HG02678 (cell line): ENCODE data around the gene TAF12.
"Not testable (repeated sequence)": the region's sequence is repeated elsewhere in the genome, so short reads cannot be mapped to it uniquely, and the experiment has no call there.

Experiments
- ATAC-seq: cut with Tn5 transposase; IDR thresholded peaks from one replicate; pipeline ENCODE4 v1.9.1; 2021; ENCODE audit warnings: mild to moderate bottlenecking, moderate library complexity; ENCODE audit not compliant: unreplicated experiment

The TAF12 gene

DNA sequence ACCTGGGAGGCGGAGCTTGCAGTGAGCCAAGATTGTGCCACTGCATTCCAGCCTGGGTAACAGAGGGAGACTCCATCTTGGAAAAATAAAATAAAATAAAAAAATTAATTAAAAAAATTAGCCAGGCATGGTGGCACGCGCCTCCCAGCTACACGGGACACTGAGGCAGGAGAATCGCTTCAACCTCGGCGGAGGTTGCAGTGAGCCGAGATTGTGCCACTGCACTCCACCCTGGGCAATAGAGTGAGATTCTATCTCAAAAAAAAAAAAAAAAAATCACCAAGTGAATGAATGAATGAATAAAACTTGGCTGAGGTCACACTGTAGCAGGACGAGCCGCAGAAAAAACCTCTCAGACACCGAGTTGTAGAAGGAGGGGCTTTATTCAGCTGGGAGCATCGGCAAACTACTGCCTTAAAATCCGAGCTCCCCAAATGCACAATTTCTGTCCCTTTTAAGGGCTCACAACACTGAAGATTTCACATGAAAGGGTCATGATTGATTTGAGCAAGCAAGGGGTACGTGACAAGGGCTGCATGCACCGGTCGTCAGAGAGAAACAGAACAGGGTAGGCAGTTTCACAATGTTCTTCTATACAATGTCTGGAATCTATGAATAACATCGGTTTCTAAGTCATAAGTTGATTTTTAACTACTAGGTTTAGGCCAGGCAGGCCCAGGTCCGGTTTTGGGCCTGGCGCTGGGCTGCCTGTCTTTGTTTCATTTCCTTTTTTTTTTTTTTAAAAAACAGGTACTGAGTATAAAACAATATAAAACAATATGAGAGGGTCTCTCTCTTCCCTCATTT is 56.1 kb downstream of the TAF12 start:
- ATAC-seq: not testable (repeated sequence)

DNA sequence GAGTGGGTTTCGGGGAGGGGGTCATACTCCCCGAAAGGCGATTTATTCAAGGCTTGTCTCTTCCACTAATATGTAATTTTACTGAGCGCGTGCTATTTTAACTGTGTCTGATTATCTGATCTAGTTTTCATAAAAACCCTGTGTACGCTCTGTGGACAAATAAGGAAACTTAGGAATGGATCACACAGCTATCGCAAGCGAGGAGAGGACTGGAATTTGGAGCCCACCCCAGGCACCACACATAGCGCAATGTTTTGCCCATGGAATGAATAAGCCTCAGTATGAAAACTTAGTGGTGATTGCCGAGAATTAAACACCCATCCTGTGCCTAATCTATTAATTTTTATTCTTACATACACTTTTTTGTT is 60.6 kb downstream of the TAF12 start:
- no peak for ATAC-seq

DNA sequence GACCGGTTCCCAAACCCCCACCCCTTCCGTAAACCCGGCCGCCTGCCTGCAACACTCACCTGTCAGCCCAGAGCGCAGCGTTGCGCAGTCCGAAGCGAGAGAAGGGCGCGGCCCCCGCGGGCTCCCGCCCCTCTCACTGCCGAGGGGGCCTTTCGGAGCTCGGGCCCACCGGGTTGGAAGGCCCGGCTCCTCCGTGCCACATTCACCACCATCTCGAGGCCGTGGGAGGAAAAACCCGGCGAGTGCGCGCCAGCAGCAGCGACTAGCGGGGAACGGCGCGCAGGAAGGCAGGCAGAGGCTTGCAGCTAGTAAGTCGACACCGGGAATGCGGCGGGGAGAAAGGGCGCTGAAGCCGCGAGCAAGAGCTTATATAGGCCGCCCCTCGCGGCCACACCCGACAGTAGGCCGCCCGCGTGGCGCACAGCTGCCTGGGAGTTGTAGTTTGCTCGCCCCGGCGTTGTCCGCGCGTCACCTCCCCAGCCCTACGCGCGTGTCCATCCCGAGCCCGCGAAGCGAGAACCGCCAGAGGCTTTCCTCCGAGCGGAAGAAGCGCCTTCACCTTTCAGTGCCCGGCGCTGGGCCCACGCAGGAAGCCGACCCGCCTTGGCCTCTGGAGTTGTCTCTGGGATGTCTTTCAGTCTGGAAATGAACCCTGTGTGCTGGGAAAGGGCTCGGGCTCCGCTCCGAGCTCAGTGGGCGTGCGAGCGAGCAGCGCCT is 61.2 kb downstream of the TAF12 start:
- peak; percentile 86 for ATAC-seq

DNA sequence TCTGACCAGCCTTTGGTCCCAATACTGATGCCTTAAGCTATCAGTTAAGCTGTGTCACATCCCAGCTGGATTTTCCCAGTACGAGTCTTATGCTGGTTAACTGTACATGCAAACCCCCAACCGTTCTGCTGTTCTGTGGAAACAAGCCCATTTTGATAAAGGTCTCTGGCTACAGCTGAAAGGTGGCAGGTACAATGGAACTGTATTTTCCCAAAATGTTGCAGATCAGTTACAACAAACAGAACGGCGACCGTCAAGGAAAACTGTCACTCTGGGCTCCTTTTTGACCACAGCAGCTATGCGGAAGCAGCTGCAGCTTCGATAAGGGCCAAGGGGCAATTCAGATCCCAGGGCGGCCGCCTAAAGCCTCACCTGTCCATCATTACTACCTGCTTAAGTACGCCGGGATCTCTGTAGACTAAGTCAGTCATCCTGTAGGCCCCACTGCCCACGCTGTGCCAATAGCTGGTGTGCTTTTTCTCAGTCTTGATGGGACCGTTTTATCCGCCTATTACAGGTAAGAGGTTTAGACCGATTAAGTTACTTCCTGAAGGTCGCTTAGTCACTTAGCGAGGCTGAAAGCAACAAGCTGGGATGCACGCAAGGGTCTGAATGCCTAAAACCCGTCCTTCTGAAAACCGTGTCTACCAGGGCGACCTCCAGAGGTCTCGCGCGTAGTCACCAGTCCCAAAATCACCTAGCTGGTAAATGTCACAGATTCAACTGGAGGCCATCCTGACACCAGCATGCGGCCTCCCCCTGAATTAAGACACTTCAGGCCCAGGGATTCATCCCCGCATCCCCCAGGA is 61.9 kb downstream of the TAF12 start:
- peak; percentile 13 for ATAC-seq

DNA sequence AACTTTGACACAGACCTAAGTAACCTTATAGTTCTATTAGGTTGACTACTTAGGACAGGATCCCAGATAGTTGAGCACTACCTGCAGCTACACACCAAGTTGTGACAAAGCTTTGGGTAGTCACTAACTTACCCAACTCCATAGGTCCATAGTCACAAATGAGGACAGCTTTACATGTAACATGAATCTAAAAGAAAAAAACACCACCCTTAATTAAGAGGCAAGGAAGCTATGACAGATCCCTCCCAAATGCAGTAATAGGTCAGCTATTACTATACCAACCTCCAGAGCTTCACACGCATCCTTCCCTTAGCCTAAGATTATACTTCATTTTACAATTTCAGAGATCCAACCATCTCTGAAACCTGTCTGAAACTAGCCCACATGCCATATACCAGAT is 63.5 kb downstream of the TAF12 start:
- ATAC-seq: no peak

DNA sequence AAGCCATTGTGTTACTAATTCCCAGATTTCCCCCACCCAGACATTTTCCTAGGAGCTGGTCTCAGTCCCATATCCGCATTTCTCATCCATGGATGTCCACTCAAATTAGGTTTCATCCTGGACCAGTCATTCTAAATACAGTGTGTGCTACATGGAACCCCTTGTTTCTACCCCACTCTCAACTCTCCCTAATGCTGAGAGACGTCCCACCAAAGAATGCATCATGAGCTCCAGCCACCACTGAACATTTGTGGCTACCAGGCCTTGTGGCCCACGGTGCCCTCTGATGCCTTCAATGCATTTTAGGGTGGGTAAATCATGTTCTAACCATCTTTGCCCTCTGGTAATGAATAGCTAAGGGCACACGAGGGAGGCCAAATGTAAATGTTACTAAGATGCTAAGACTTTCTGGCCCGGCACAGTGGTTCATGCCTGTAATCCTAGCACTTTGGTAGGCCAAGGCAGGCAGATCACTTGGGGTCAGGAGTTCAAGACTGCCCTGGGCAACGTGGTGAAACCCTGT is 64.1 kb downstream of the TAF12 start:
- no peak for ATAC-seq

DNA sequence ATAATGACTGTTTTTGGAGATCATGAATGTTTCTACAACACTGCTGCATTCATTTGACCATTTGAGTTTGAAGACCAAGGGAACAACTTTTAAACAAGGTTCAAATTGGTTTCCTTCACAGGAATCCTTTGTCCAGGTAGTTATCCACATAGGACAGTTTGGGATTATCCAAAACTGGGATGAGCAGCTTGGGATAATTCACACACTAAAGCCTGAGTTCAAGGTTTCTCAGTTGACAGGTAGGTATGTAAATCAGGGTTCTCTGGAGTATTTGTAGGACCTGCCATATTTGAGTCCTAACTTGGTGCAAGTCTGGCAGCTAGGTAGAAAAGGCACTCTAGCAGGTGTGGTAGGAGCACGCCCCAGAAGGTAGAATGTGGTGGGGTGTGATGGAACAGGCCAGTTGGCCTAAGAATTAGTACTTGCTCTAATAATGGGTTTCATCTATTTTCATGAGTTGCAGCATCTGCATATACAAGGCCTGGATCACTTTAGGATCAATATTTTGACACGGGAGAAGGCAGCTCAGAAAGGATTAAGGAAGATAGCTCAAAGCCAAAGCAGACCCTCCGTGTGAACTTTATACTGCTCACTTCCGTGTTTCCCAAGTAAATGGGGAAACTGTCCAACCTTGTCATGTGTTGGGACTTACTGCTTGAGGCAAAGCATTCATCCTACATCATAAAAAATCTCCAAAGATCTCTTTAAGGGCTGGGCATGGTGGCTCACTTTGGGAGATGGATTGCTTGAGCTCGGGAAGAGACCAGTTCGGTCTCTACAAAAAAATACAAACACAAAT is 64.9 kb downstream of the TAF12 start:
- ATAC-seq: no peak

DNA sequence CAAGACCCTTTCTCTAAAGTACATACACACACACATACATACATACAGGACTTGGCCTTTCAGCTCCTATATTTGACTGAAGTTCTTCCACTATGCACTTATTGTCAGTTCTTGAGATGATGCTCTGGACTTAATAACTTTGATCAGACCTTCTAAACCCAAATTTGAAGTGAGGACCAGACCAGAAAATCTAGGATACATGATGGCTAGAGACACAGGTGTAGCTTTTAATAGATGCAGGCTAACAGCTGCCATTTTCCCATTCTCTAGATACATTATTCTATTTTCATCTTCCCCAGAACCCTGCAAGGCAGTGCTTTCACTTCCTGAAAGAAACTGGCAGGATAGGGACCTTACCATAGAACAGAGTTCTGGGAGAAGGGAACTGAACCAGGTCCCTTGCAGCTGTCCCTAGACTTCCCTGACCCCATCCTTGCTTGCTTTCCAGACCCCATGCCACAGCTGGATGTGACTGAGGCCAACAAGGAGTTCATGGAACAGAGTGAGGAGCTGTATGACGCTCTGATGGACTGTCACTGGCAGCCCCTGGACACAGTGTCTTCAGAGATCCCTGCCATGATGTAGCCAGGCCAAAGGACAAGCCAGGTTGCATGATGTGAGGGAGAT is 65.7 kb downstream of the TAF12 start:
- no peak for ATAC-seq

DNA sequence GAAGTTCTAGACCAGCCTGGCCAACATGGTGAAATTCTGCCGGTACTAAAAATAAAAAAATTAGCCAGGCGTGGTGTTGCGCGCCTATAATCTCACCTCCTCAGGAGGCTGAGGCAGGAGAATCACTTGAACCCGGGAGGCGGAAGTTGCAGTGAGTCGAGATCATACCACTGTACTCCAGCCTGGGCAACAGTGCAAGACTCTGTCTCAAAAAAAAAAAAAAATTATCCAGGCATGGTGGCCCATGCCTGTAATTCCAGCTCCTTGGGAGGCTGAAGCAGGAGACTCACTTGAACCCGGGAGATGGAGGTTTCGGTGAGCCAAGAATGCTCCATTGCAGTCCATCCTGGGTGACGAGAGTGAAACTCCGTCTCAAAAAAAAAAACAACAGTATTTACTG is 69.3 kb downstream of the TAF12 start:
- ATAC-seq: no peak

DNA sequence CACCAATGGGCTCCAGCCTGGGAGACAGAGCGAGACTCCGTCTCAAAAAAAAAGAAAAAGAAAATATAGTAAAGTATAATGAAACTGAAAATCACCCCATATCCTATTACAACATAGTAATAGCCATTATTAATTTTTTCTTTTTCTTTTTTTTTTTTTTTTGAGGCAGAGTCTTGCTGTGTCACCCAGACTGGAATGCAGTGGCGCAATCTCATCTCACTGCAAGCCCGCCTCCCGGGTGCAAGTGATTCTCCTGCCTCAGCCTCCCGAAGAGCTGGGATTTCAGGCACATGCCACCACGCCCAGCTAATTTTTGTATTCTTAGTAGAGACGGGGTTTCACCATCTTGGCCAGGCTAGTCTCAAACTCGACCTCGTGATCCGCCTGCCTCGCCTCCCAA is 70.0 kb downstream of the TAF12 start:
- not testable (repeated sequence) for ATAC-seq

DNA sequence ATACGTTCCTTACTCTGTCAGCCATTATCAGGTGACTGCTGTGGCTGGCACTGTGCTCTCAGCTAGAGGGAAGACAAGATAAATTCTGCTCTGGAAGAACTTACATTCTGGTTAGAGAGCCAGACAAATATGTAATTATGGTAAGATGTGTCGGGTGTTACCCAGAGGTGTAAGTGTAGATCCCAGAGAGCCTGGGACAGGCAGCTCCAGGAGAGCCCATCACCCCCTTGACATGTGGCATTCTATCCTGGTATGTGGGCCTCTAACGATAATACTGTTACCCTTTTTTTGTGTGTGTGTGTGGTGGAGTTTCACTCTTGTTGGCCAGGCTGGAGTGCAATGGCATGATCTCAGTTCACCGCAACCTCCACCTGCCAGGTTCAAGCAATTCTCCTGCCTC is 71.0 kb downstream of the TAF12 start:
- ATAC-seq: no peak

DNA sequence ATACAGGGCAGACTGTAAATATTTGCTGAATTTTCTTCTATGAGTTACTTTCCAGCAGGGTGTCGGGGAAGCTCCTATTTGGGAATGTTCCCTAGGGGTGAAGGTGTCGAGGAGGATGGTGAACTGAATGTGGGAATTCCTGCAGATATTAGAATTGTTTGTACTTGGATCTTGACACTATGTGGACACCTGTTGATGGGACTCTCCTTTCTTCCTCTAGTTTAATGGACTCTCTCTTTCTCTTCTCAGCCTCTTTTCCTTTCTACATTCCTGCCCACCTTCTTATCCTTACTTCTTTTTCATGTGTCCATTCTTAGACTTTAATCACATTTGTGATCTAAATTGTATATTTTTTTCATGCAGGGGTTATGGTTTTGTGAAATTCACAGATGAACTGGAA is 75.9 kb downstream of the TAF12 start:
- ATAC-seq: no peak

DNA sequence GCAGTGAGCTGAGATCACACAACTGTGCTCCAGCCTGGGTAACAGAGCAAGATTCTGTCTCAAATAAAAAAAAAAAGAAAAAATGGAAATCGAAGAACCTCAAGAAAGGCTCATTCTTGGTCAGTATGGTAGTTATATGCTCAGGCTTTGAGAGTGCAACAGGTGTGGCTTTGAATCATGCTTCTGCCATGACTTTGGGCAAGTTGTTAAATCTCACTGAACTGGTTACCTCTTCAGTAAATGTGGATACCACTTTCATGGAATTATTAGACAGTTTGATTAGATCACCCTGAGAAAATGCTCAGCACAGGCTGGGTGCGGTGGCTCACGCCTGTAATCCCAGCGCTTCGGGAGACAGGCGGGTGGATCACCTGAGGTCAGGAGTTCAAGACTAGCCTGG is 77.1 kb downstream of the TAF12 start:
- ATAC-seq: no peak

DNA sequence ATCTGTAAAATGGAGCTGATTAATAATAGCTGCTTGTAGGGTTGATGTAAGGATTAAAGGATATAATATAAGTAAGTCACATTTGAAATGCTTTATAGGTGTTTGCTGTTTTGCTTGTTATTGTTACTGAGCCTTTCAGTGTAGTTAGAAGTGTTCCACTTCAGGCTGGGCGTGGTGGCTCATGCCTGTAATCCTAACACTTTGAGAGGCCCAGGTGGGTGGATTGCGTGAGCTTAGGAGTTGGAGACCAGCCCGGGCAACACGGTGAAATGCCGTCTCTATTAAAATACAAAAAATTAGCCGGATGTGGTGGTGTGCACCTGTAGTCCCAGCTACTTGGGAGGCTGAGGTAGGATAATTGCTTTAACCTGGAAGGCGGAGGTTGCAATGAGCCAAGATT is 77.8 kb downstream of the TAF12 start:
- ATAC-seq: no peak

DNA sequence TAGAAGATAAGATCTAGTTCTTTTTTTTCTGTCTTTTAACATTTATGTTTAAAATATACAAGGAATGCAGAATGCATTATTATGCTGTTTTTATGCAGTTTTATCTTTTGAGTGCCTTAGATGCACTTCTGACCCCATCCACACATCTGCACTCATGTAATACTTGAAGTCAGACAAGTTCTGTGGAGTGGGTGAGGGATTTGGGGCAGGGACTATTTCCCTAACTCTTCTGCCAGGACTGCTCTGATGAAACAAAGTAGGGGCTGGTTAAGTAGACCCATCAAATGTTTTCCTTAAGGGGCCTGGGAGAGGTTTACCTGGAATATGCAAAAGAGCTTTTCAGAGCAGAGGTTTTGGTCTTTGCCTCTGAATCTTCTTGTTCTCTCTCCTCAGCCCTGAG is 78.6 kb downstream of the TAF12 start:
- no peak for ATAC-seq

DNA sequence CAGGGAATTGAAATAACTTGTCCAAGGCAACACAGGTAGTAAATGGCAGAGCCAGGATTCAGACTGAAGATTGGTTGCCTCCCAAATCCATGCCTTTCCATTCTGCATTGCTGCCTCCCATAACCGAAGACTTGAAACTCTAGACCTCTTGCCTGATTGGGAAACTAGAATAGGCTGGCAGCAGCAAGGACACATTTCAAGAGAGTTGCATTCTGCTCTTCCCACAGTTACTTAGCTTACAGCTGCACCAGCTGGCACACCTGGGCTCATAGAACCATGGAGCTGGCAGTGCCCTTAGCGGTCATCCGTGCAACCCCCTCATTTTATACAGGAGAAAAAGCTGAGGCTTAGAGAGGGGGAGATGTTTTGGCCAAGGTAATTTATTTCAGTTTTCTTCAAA is 82.0 kb downstream of the TAF12 start:
- ATAC-seq: no peak
